RWPE1 (cell line): ENCODE results near the gene PTPRN2.

Experiments used
- CTCF ChIA-PET: fragments of 350-600 bp; sonication (Branson Sonifier 250); formaldehyde crosslinking; extraction: SDS; loops from one replicate; lab custom pipeline; 2021; lab: Yijun Ruan, JAX
- POLR2A ChIA-PET: fragments of 400-600 bp; formaldehyde crosslinking; extraction: SDS; loops from one replicate; lab custom pipeline; 2020; ENCODE audit warnings: antibody characterized with exemption; ENCODE audit not compliant: low non-redundant PET; lab: Yijun Ruan, JAX
- DNase-seq: peaks from one replicate; pipeline ENCODE4 v3.0.0; 2012; ENCODE audit warnings: low spot score
- H3K27ac ChIP-seq: fragments of 450-650 bp; 2 replicates; pipeline ENCODE4 v1.5.1; 2017
- CTCF ChIP-seq: fragments of 450-650 bp; conservative IDR thresholded peaks from 2 replicates; pipeline ENCODE4 v1.5.1; 2017; ENCODE audit warnings: low read depth, mild to moderate bottlenecking

The PTPRN2 gene

GRCh38 chr7:158369290-158369689, 218.3 kb downstream of the PTPRN2 start:
- no peak for DNase-seq
- TF ChIP-seq CTCF: no peak
- ChIA-PET CTCF (no interaction called here), POLR2A (no interaction called here)
- H3K27ac ChIP-seq: no peak overlapping the region

- ChIA-PET POLR2A (no interaction called here), CTCF (interaction anchor here (0.6 kb wide), 1 partner anchor 611 kb away, joined by 3 read pairs; no protein-coding TSS in a partner anchor)
Observed at GRCh38 chr7:158368449-158368848, 219.2 kb downstream of the PTPRN2 start.

GRCh38 chr7:158367634-158367982, 220.0 kb downstream of the PTPRN2 start:
- ChIA-PET POLR2A (no interaction called here), CTCF (no interaction called here)
- H3K27ac ChIP-seq: no peak overlapping the region
- TF ChIP-seq CTCF: no peak
- no peak for DNase-seq

More at GRCh38 chr7:158368449-158368848, 219.2 kb downstream of the PTPRN2 start:
- H3K27ac ChIP-seq: no peak overlapping the region
- no peak for DNase-seq
- TF ChIP-seq CTCF: no peak

- H3K27ac ChIP-seq: no peak overlapping the region
- TF ChIP-seq CTCF: no peak
- DNase-seq: no peak
- POLR2A ChIA-PET: no interaction called here
- CTCF ChIA-PET: no interaction called here
Observed at GRCh38 chr7:158366916-158367633, 220.5 kb downstream of the PTPRN2 start.

GRCh38 chr7:158366346-158366745, 221.3 kb downstream of the PTPRN2 start:
- ChIA-PET CTCF (interaction anchor here (0.7 kb wide), 1 partner anchor 13 kb away, joined by 5 read pairs; no protein-coding TSS in a partner anchor), POLR2A (no interaction called here)
- no peak for TF ChIP-seq CTCF
- H3K27ac ChIP-seq: no peak overlapping the region
- no peak for DNase-seq

- DNase-seq: no peak
- ChIA-PET CTCF (no interaction called here), POLR2A (no interaction called here)
- no peak for TF ChIP-seq CTCF
- no peak overlapping the region for H3K27ac ChIP-seq
Observed at GRCh38 chr7:158365267-158365666, 222.4 kb downstream of the PTPRN2 start.
